Inferior parietal cortex (tissue), 1 donor: ENCODE data around the gene TGFBR3.
"Not testable (repeated sequence)": the region's sequence is repeated elsewhere in the genome, so short reads cannot be mapped to it uniquely, and the experiment has no call there.

Experiments
- DNase-seq: peaks from one replicate; pipeline ENCODE4 v3.0.0-alpha.2; 2016; ENCODE audit errors: extremely low spot score

The TGFBR3 gene

GRCh38 chr1:91883470-91883869, 2.5 kb downstream of the TGFBR3 start:
- DNase-seq = peak; percentile 36

- DNase-seq = no peak
Measured at GRCh38 chr1:91881280-91881679, 4.7 kb downstream of the TGFBR3 start.

- DNase-seq = no peak
Measured at GRCh38 chr1:91879733-91880132, 6.2 kb downstream of the TGFBR3 start.

GRCh38 chr1:91877574-91878208, 8.3 kb downstream of the TGFBR3 start:
- no peak for DNase-seq

- DNase-seq = no peak
Measured at GRCh38 chr1:91876781-91877573, 9.0 kb downstream of the TGFBR3 start.

GRCh38 chr1:91876040-91876470, 9.9 kb downstream of the TGFBR3 start:
- DNase-seq = no peak

- no peak for DNase-seq
Measured at GRCh38 chr1:91874167-91874566, 11.8 kb downstream of the TGFBR3 start.

- no peak for DNase-seq
Measured at GRCh38 chr1:91872559-91873081, 13.3 kb downstream of the TGFBR3 start.

- no peak for DNase-seq
Measured at GRCh38 chr1:91872000-91872399, 14.0 kb downstream of the TGFBR3 start.

GRCh38 chr1:91870322-91870721, 15.6 kb downstream of the TGFBR3 start:
- no peak for DNase-seq

- no peak for DNase-seq
Measured at GRCh38 chr1:91866425-91866824, 19.5 kb downstream of the TGFBR3 start.

- no peak for DNase-seq
Measured at GRCh38 chr1:91864017-91864700, 21.8 kb downstream of the TGFBR3 start.

- no peak for DNase-seq
Measured at GRCh38 chr1:91863498-91863897, 22.5 kb downstream of the TGFBR3 start.

GRCh38 chr1:91862120-91862519, 23.8 kb downstream of the TGFBR3 start:
- DNase-seq = no peak

GRCh38 chr1:91857557-91858239, 28.3 kb downstream of the TGFBR3 start:
- no peak for DNase-seq

GRCh38 chr1:91856996-91857395, 29.0 kb downstream of the TGFBR3 start:
- no peak for DNase-seq

GRCh38 chr1:91854852-91855534, 31.0 kb downstream of the TGFBR3 start:
- DNase-seq = no peak

GRCh38 chr1:91853397-91853796, 32.6 kb downstream of the TGFBR3 start:
- no peak for DNase-seq

- not testable (repeated sequence) for DNase-seq
Measured at GRCh38 chr1:91852011-91852410, 33.9 kb downstream of the TGFBR3 start.

GRCh38 chr1:91851130-91852010, 34.6 kb downstream of the TGFBR3 start:
- DNase-seq = no peak
